HG03196 (cell line): ENCODE data around the gene CNOT8.
"Not testable (repeated sequence)": the region's sequence is repeated elsewhere in the genome, so short reads cannot be mapped to it uniquely, and the experiment has no call there.

Source experiments
- ATAC-seq: cut with Tn5 transposase; IDR thresholded peaks from one replicate; pipeline ENCODE4 v1.9.1; 2021; ENCODE audit not compliant: unreplicated experiment

Gene CNOT8

GRCh38 chr5:154863291-154864080 is 5.1 kb downstream of the CNOT8 start:
- no peak for ATAC-seq

GRCh38 chr5:154865466-154866184 is 7.2 kb downstream of the CNOT8 start:
- ATAC-seq, result no peak

- no peak for ATAC-seq
Measured at GRCh38 chr5:154866841-154867240, 8.4 kb downstream of the CNOT8 start.

GRCh38 chr5:154868702-154869101 is 10.3 kb downstream of the CNOT8 start:
- no peak for ATAC-seq

- no peak for ATAC-seq
Measured at GRCh38 chr5:154871734-154872133, 13.3 kb downstream of the CNOT8 start.

GRCh38 chr5:154873791-154874331 is 15.4 kb downstream of the CNOT8 start:
- ATAC-seq, result no peak

DNA sequence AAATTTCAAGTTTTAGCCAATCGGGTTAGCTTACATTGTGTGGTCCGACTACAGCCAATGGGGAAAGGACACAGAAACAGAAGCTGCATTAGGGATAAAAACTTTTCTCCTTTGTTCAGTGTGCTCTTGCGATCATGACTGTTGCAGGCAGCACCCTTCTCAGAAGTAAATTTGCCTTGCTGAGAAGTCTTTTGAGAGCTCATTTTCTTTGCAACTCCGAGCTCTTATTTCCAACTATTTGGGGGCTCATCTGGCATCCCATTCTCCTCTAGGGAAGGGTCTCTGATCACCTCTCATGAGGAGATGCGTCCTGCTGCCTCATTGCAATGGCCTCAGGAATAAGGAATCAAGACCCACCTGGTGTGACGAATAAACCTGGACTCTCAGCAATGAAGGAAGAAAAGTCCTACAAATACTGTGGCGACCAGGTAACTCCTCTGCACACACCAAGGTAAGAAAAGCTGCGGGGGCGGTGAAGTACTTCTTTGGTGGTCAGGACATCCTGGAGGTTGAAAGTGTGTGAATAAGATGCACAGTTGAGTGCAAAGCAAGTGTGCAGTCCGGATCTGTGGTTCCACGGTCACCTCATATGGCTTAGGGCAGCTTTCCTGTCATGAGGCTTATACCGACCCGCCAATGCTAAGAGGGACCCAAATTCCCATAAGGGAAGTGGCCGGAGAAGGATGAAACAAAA is 20.4 kb downstream of the CNOT8 start:
- no peak for ATAC-seq

- ATAC-seq, result no peak
Measured at GRCh38 chr5:154881986-154882385, 23.6 kb downstream of the CNOT8 start.

GRCh38 chr5:154884424-154884823 is 26.0 kb downstream of the CNOT8 start:
- ATAC-seq, result no peak

GRCh38 chr5:154885439-154885838 is 27.0 kb downstream of the CNOT8 start:
- ATAC-seq, result no peak

DNA sequence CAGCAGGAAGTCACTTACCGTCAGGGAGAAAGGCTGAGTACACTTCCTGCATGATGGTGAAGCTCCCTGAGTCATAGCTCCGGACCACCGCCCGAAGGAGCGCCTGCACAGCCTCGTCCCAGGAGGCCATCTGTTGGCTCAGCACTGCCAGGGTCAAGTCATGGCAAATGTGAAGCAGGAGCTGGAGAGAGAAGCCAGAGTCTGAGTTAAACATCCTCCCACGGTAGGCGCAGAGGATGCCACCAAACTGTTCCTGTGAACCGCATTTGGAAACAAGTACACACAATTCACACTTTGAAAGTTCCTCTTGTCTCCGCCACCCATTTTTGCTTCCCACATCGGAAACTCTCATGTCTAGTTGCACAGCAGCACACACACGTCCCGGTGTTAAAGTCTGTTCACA is 33.9 kb downstream of the CNOT8 start:
- no peak for ATAC-seq

GRCh38 chr5:154893381-154893780 is 35.0 kb downstream of the CNOT8 start:
- no peak for ATAC-seq

DNA sequence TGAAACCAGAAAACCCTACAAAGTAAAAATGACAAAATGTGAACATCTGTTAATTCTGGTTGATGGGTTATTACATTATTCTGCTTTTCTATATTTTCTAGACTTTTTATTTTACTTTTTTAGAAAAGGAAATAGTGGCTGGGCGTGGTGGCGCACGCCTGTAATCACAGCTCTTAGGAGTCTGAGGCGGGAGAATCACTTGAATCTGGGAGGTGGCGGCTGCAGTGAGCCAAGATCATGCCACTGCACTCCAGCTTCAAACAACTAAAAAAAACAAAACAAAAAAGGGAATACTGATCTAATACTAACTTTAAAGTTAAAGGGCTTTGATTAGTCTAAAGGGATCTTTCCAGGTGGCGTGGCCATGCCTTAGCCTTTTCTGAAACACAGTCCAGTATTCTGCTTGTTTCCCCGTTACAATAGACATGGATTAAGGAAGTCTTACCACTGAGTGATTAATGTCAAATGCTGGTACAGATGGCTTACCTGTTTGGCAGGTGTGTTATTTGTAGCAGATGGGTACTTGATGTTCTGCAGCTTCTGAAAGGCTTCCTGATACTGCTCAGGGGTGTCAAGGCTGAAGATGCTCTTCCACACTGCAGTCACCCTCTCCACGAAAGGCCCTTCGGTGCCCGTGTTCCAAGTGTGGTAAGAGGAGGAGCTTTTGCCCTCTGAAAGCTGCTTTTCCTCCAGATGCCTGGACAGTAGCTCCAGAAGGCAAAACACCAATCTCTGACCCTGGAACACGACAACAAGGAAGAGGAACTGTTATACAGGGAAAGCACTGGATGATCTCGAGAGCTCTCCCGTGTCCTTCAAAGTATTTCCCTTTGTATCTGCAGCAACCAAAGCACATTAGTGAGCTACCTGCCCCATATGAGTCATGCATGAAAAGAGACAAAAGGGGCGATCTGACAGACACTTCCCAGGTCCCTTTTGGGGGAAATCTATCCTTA is 37.5 kb downstream of the CNOT8 start:
- no peak for ATAC-seq

GRCh38 chr5:154896562-154897165 is 38.2 kb downstream of the CNOT8 start:
- ATAC-seq, result no peak

GRCh38 chr5:154898210-154898609 is 39.8 kb downstream of the CNOT8 start:
- ATAC-seq, result no peak

DNA sequence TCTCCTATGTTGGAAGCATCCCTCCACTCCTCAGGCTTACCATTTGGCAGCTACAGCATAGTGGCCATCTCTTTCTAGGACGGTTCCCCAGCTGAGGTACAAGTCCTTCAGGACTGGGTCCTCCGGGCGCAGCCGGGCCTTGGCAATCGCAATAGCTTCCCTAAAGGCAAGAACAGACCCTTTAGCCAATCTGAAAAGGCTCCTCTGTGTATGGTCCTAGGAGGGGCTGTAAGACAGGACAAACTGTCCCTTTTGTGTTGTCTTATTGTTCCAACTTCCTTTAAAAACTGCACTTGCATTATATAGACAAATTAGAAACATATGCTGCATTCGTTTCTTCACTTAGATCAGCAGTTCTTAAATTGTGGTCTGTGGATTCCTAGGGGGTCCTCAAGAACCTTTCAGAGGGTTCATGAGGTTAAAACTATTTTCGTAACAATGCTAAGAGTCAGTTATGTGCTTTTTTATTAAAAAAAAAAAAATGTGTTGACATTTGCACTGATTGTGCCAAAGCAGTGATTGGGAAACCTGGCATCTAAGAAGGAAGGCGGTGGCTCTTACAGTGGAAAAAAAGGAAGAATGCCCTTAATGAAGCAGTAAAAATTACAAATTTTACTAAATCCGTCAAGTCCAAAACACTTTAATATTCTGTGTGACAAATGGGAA is 40.9 kb downstream of the CNOT8 start:
- ATAC-seq, result no peak

DNA sequence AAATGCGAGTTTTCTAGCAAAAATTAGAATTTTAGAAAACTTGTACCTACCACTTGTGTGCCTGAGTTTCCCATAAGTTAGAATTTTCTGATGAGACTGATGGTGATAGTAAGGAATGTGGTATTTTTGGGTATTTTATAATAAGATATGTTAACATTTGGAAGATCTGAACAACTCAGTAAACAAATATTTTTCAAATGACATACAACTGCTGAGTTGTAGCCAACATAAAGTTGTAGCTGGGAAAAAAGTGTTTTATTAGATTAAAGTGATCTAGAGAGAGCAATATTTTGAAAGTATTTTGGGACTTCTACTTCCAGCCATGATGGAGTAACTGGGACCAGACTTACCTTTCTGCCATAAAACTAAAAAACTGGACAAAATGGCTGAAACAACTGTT is 41.6 kb downstream of the CNOT8 start:
- no peak for ATAC-seq

- ATAC-seq, result no peak
Measured at GRCh38 chr5:154901276-154901675, 42.8 kb downstream of the CNOT8 start.

DNA sequence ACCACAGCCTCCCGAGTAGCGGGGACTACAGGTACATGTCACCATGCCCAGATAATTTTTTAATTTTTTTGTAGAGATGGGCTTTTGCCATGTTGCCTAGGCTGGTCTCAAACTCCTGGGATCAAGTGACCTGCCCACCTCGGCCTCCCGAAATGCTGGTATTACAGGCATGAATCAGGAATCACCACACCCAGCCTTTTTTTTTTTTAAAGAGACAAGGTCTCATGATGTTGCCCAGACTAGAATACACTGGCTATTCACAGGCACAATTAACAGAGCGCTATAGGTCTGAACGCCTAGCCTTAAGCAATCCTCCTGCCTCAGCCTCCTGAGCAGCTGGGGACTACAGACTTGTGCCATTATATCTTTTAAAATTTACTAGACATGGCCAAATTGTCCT is 43.5 kb downstream of the CNOT8 start:
- ATAC-seq, result no peak

- ATAC-seq, result not testable (repeated sequence)
Measured at GRCh38 chr5:154905601-154906000, 47.2 kb downstream of the CNOT8 start.
